DND-41 (cell line): ENCODE results near the gene FOXP1.

Experiments used
- CTCF ChIP-seq: IDR thresholded peaks from 2 replicates; pipeline ENCODE4 v1.5.1; 2012; ENCODE audit warnings: borderline replicate concordance, low read length, moderate library complexity, mild to moderate bottlenecking; ENCODE audit not compliant: poor library complexity, severe bottlenecking; ENCODE audit errors: extremely low read depth
- EZH2 ChIP-seq: IDR thresholded peaks from 3 replicates; pipeline ENCODE4 v1.6.1; 2012; ENCODE audit warnings: borderline replicate concordance, low read depth, mild to moderate bottlenecking, moderate library complexity, low read length, inconsistent platforms; ENCODE audit not compliant: severe bottlenecking

GRCh38 chr3:71104121-71104541 lies 479.4 kb downstream of the FOXP1 start:
- TF ChIP-seq EZH2 (no peak), CTCF (no peak)
